ENCODE results near the gene KLHDC4. TPM values are rescaled to one million over a fixed set of nuclear protein-coding genes. Genes with fewer than 3 reads are reported as not detected.
"Not testable (repeated sequence)": the region's sequence is repeated elsewhere in the genome, so short reads cannot be mapped to it uniquely, and the experiment has no call there.

Gene KLHDC4
- total RNA-seq, 1 donor from 2014 or later: 43.4 TPM

DNA sequence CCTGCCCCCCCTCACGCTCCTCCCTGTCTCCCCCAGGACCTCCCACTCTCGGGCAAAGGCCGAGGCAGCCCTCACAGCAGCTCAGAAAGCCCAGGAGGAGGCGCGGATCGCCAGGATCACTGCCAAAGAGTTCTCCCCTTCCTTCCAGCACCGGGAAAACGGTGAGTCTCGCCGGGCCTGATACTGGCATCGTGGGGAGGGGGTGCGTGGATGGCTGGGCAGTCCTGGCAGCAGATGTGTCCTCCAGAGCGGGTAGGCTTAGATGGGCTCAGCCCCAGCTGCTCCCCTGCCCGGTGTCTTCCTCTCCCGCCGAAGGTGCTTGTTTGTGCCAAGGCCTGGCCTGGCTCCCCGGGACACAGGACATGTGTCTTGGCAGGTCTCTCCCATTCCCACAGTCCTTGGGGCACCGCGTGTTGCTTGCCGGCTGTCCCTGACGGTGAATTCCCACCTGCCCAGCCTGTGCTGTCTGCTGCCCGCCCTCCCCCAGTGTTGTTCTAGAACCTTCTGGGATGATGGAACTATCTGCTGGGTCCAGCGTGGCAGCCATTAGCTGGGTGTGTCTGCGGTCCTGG is 81.6 kb downstream of the KLHDC4 start:
- Mint-ChIP-seq H3K9me3 (ENCODE audit: unreplicated experiment) (no peaks in the 10 kb centered on the region), H3K27ac (ENCODE audit: unreplicated experiment) (no peak overlapping the region), H3K4me1 (ENCODE audit: unreplicated experiment) (peaks cover 3% of the 10 kb centered on the region), H3K27me3 (ENCODE audit: unreplicated experiment) (peaks cover 17% of the 10 kb centered on the region), H3K36me3 (ENCODE audit: low read depth, unreplicated experiment) (no peaks in the 10 kb centered on the region), H3K4me3 (ENCODE audit: unreplicated experiment) (no peak overlapping the region)
- DNase-seq (ENCODE audit: low spot score): no peak
- TF ChIP-seq, protein P1, sequence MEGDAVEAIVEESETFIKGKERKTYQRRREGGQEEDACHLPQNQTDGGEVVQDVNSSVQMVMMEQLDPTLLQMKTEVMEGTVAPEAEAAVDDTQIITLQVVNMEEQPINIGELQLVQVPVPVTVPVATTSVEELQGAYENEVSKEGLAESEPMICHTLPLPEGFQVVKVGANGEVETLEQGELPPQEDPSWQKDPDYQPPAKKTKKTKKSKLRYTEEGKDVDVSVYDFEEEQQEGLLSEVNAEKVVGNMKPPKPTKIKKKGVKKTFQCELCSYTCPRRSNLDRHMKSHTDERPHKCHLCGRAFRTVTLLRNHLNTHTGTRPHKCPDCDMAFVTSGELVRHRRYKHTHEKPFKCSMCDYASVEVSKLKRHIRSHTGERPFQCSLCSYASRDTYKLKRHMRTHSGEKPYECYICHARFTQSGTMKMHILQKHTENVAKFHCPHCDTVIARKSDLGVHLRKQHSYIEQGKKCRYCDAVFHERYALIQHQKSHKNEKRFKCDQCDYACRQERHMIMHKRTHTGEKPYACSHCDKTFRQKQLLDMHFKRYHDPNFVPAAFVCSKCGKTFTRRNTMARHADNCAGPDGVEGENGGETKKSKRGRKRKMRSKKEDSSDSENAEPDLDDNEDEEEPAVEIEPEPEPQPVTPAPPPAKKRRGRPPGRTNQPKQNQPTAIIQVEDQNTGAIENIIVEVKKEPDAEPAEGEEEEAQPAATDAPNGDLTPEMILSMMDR (IDR thresholded peaks at IDR 0.05; ENCODE audit: unreplicated experiment): no peak

DNA sequence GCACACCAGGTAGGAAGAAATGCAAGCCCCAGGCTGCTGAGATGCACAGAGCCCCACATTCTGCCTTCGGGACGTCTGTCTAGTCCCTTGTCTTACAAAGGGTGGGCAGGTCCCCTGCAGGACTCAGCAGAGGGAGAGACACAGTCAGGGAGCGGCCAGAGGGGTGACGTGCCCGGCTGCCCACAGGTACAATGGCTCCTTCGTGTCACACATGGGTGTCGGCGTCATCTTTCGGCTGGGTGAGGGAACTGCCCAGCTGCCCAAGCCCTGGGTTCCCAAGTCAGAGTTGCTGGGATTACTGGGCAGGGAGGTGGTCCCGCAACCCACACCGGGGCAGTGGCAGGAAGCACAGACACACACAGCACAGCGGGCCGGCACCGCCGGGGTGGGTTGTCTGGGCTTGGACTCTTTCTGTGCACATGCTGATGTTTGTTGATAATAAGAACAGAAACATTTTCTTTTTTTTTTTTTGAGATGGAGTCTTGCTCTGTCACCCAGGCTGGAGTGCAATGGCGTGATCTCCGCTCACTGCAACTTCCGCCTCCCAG is 82.9 kb downstream of the KLHDC4 start:
- H3K4me3 Mint-ChIP-seq (ENCODE audit: unreplicated experiment): no peak overlapping the region
- H3K36me3 Mint-ChIP-seq (ENCODE audit: low read depth, unreplicated experiment): no peaks in the 10 kb centered on the region
- H3K9me3 Mint-ChIP-seq (ENCODE audit: unreplicated experiment): no peaks in the 10 kb centered on the region
- H3K27ac Mint-ChIP-seq (ENCODE audit: unreplicated experiment): no peak overlapping the region
- H3K4me1 Mint-ChIP-seq (ENCODE audit: unreplicated experiment): peaks cover 3% of the 10 kb centered on the region
- TF ChIP-seq, protein P1 (IDR thresholded peaks at IDR 0.05; ENCODE audit: unreplicated experiment): no peak
- peaks cover 14% of the 10 kb centered on the region for H3K27me3 Mint-ChIP-seq (ENCODE audit: unreplicated experiment)
- no peak for DNase-seq (ENCODE audit: low spot score)

DNA sequence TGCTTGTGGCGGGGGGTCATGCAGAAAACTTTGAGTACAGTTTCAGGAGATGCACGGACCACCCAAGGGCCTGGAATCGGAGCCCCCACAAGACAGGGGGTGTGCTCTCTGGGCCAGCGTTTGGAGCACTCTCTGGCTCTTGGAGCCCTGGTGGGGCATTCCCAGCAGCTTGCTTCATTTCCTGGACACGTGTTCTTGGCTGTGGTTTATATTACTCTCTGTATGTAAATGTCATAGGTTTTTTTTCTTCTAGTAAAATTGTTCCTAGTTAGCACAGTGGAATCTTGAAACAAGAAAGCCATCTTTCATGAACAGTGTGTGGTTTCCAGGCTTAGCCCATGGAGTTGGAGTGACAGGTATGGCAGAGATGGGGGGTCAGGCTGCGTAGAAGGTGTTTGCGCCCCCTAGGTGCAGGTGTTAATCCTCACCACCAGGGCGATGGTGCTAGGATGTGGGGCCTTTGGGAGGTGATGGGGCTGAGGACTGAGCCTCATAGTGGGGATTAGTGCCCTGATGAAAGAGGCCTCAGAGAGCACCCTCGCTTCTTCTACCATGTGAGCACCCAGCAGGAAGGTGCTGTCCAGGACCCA is 83.7 kb downstream of the KLHDC4 start:
- peaks cover 14% of the 10 kb centered on the region for H3K27me3 Mint-ChIP-seq (ENCODE audit: unreplicated experiment)
- no peak overlapping the region for H3K27ac Mint-ChIP-seq (ENCODE audit: unreplicated experiment)
- no peaks in the 10 kb centered on the region for H3K36me3 Mint-ChIP-seq (ENCODE audit: low read depth, unreplicated experiment)
- H3K9me3 Mint-ChIP-seq (ENCODE audit: unreplicated experiment): no peaks in the 10 kb centered on the region
- no peak for DNase-seq (ENCODE audit: low spot score)
- no peak overlapping the region for H3K4me3 Mint-ChIP-seq (ENCODE audit: unreplicated experiment)
- TF ChIP-seq, protein P1 (IDR thresholded peaks at IDR 0.05; ENCODE audit: unreplicated experiment): no peak
- H3K4me1 Mint-ChIP-seq (ENCODE audit: unreplicated experiment): peaks cover 3% of the 10 kb centered on the region

DNA sequence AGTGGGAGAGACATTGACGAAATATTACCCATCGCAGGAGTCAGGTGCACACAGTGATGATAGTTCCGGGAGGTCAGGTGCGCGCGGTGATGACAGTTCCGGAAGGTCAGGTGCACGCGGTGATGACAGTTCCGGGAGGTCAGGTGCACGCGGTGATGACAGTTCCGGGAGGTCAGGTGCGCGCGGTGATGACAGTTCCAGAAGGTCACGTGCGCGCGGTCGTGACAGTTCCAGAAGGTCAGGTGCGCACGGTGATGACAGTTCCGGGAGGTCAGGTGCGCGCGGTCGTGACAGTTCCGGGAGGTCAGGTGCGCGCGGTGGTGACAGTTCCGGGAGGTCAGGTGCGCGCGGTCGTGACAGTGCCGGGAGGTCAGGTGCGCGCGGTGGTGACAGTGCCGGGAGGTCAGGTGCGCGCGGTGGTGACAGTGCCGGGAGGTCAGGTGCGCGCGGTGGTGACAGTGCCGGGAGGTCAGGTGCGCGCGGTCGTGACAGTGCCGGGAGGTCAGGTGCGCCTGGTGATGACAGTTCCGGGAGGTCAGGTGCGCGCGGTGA is 84.7 kb downstream of the KLHDC4 start:
- not testable (repeated sequence) for DNase-seq (ENCODE audit: low spot score); H3K36me3 Mint-ChIP-seq (ENCODE audit: low read depth, unreplicated experiment); H3K27ac Mint-ChIP-seq (ENCODE audit: unreplicated experiment); H3K9me3 Mint-ChIP-seq (ENCODE audit: unreplicated experiment); H3K4me3 Mint-ChIP-seq (ENCODE audit: unreplicated experiment); H3K4me1 Mint-ChIP-seq (ENCODE audit: unreplicated experiment)
- H3K27me3 Mint-ChIP-seq (ENCODE audit: unreplicated experiment): peaks cover 14% of the 10 kb centered on the region

DNA sequence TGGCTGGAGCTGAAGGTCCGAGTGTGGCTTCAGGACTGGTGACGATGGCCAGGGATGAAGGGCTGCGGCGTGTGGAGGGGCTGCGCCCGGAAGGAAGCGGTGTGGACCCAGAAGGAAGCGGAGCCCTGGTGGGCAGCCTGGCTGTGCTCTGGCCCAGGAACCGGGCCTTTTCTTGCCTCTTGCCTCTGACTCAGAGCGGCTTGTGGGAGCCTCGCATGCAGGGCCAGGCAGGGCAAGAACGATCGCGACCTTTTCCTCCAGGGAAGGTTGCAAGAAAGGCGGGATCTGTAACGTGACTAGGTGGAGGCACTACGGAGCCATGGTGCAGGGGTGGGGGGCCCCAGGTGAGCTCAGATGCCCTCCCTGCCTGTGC is 85.5 kb downstream of the KLHDC4 start:
- DNase-seq (ENCODE audit: low spot score): no peak
- H3K36me3 Mint-ChIP-seq (ENCODE audit: low read depth, unreplicated experiment): no peaks in the 10 kb centered on the region
- TF ChIP-seq, protein P1 (IDR thresholded peaks at IDR 0.05; ENCODE audit: unreplicated experiment): no peak
- H3K27ac Mint-ChIP-seq (ENCODE audit: unreplicated experiment): no peak overlapping the region
- H3K27me3 Mint-ChIP-seq (ENCODE audit: unreplicated experiment): peaks cover 14% of the 10 kb centered on the region
- peaks cover 3% of the 10 kb centered on the region for H3K4me1 Mint-ChIP-seq (ENCODE audit: unreplicated experiment)
- no peaks in the 10 kb centered on the region for H3K9me3 Mint-ChIP-seq (ENCODE audit: unreplicated experiment)
- no peak overlapping the region for H3K4me3 Mint-ChIP-seq (ENCODE audit: unreplicated experiment)
